T-helper 1 cell (primary cell): ENCODE measurements around the gene APOBR.
"Not testable (repeated sequence)": the region's sequence is repeated elsewhere in the genome, so short reads cannot be mapped to it uniquely, and the experiment has no call there.

ENCODE experiments used
- DNase-seq, 5 donors: peaks; one replicate each; pipeline ENCODE4 v3.0.0-alpha.2; 2012 to 2020

APOBR gene

GRCh38 chr16:28499854-28500253 lies 5.4 kb downstream of the APOBR start:
- DNase-seq = no peak

GRCh38 chr16:28500476-28501180 lies 6.2 kb downstream of the APOBR start:
- DNase-seq = not testable (repeated sequence)

- DNase-seq = no peak
These were observed 7.1 kb downstream of the APOBR start for GRCh38 chr16:28501258-28502232.

GRCh38 chr16:28502290-28502689 lies 7.8 kb downstream of the APOBR start:
- DNase-seq = no peak

- no peak for DNase-seq
These were observed 9.2 kb downstream of the APOBR start for GRCh38 chr16:28503470-28504259.

- no peak for DNase-seq
These were observed 10.4 kb downstream of the APOBR start for GRCh38 chr16:28504707-28505404.

- DNase-seq = no peak
These were observed 11.2 kb downstream of the APOBR start for GRCh38 chr16:28505489-28506137.

- DNase-seq = no peak
These were observed 16.6 kb downstream of the APOBR start for GRCh38 chr16:28511031-28511430.

GRCh38 chr16:28511801-28512789 lies 17.7 kb downstream of the APOBR start:
- no peak for DNase-seq

- DNase-seq = no peak
These were observed 19.2 kb downstream of the APOBR start for GRCh38 chr16:28513484-28514181.

GRCh38 chr16:28514246-28514645 lies 19.8 kb downstream of the APOBR start:
- no peak for DNase-seq

GRCh38 chr16:28520672-28521071 lies 26.2 kb downstream of the APOBR start:
- no peak for DNase-seq

GRCh38 chr16:28521436-28521835 lies 27.0 kb downstream of the APOBR start:
- DNase-seq = no peak

GRCh38 chr16:28522792-28523191 lies 28.3 kb downstream of the APOBR start:
- DNase-seq = no peak

- DNase-seq = no peak
These were observed 30.3 kb downstream of the APOBR start for GRCh38 chr16:28524681-28525171.

GRCh38 chr16:28526201-28527099 lies 32.0 kb downstream of the APOBR start:
- no peak for DNase-seq

GRCh38 chr16:28527100-28527785 lies 32.8 kb downstream of the APOBR start:
- DNase-seq = not testable (repeated sequence)

GRCh38 chr16:28527985-28528384 lies 33.5 kb downstream of the APOBR start:
- no peak for DNase-seq
